ENCODE data around the gene RAMP2.

GRCh38 chr17:42774066-42774745 is 13.2 kb downstream of the RAMP2 start:
- TF ChIP-seq, protein P1, sequence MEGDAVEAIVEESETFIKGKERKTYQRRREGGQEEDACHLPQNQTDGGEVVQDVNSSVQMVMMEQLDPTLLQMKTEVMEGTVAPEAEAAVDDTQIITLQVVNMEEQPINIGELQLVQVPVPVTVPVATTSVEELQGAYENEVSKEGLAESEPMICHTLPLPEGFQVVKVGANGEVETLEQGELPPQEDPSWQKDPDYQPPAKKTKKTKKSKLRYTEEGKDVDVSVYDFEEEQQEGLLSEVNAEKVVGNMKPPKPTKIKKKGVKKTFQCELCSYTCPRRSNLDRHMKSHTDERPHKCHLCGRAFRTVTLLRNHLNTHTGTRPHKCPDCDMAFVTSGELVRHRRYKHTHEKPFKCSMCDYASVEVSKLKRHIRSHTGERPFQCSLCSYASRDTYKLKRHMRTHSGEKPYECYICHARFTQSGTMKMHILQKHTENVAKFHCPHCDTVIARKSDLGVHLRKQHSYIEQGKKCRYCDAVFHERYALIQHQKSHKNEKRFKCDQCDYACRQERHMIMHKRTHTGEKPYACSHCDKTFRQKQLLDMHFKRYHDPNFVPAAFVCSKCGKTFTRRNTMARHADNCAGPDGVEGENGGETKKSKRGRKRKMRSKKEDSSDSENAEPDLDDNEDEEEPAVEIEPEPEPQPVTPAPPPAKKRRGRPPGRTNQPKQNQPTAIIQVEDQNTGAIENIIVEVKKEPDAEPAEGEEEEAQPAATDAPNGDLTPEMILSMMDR (IDR thresholded peaks at IDR 0.05; ENCODE audit: poor library complexity), result no peak
- TF ChIP-seq EZH2phosphoT487 (IDR thresholded peaks at IDR 0.05; ENCODE audit: low read depth, severe bottlenecking, unreplicated experiment) (no peak), EZH2 (IDR thresholded peaks at IDR 0.05; ENCODE audit: borderline replicate concordance) (no peak)

Measured in hepatocyte (in vitro differentiated cells).